ENCODE measurements around the gene TK1.

GRCh38 chr17:78168903-78169793 is 17.7 kb downstream of the TK1 start:
- TF ChIP-seq CTCF (IDR thresholded peaks at IDR 0.05; ENCODE audit: borderline replicate concordance, extremely low read depth, low read length, poor library complexity, severe bottlenecking) (no peak), EZH2 (IDR thresholded peaks at IDR 0.05; ENCODE audit: borderline replicate concordance, low read depth, low read length, severe bottlenecking) (no peak)

All from DND-41 (cell line).